Chondrocyte (in vitro differentiated cells): Measurements from ENCODE around the gene KCNA2. TPM values are rescaled to one million over a fixed set of nuclear protein-coding genes. Genes with fewer than 3 reads are reported as not detected.

Experiments
- DNase-seq: peaks from one replicate; pipeline ENCODE4 v3.0.0; 2021; ENCODE audit warnings: mixed read lengths, low spot score
- H3K27ac Mint-ChIP-seq: one replicate; pipeline ENCODE4 v1.8.0; 2021; ENCODE audit warnings: mild to moderate bottlenecking, moderate library complexity, mixed read lengths; ENCODE audit not compliant: unreplicated experiment
- H3K27me3 Mint-ChIP-seq: 2 replicates; pipeline ENCODE4 v1.8.0; 2021; ENCODE audit warnings: low read depth, mixed read lengths
- H3K36me3 Mint-ChIP-seq: 2 replicates; pipeline ENCODE4 v1.8.0; 2021; ENCODE audit warnings: low read depth, mixed read lengths
- H3K4me1 Mint-ChIP-seq: 2 replicates; pipeline ENCODE4 v1.8.0; 2021; ENCODE audit warnings: low read depth, mild to moderate bottlenecking, mixed read lengths
- H3K4me3 Mint-ChIP-seq: one replicate; pipeline ENCODE4 v1.8.0; 2021; ENCODE audit warnings: mild to moderate bottlenecking, moderate library complexity, mixed read lengths; ENCODE audit not compliant: unreplicated experiment
- H3K9me3 Mint-ChIP-seq: 2 replicates; pipeline ENCODE4 v1.8.0; 2021; ENCODE audit warnings: low read depth, mixed read lengths
- CTCF ChIP-seq: fragments of 200-600 bp; sonication (generic); IDR thresholded peaks from 2 replicates; pipeline ENCODE4 v1.5.0; 2021; ENCODE audit warnings: antibody characterized with exemption, mild to moderate bottlenecking, moderate library complexity
- total RNA-seq: library from RNA; stranded (reverse); gene quantifications from 3 replicates; pipeline ENCODE4 v1.2.1, GENCODE V29; 2021

The KCNA2 gene
- total RNA-seq, 1 donor from 2014 or later, result 0.17 TPM

- H3K27me3 Mint-ChIP-seq, result peaks cover 51% of the 10 kb centered on the region
These were observed 44.6 kb downstream of the KCNA2 start for GRCh38 chr1:110561596-110561995.

DNA sequence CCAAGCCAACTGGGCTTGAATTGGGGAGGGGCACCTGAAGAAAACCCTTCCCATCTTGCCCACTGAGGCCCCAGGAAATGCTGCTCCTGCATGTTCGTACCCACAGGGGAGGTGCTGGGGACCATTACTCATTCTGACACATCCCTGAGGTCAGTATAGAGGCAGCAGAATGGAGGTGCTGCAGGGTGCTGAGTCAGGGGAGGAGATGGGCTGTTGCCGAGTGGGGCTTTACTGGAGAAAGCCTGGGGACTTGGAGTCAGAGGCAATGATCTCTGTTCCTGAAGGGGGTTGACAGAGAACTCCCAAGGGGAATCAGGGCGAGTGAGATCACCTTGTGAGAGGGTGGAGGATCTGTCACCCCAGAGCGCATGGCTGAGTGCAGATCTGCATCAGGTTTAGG is 47.0 kb downstream of the KCNA2 start:
- no peak for DNase-seq

More at GRCh38 chr1:110561596-110561995, 44.6 kb downstream of the KCNA2 start:
- H3K4me1 Mint-ChIP-seq, result no peaks in the 10 kb centered on the region
- no peaks in the 10 kb centered on the region for H3K9me3 Mint-ChIP-seq
- DNase-seq, result no peak
- no peak for TF ChIP-seq CTCF
- H3K27ac Mint-ChIP-seq, result no peak overlapping the region
- no peaks in the 10 kb centered on the region for H3K36me3 Mint-ChIP-seq
- H3K4me3 Mint-ChIP-seq, result no peak overlapping the region

DNA sequence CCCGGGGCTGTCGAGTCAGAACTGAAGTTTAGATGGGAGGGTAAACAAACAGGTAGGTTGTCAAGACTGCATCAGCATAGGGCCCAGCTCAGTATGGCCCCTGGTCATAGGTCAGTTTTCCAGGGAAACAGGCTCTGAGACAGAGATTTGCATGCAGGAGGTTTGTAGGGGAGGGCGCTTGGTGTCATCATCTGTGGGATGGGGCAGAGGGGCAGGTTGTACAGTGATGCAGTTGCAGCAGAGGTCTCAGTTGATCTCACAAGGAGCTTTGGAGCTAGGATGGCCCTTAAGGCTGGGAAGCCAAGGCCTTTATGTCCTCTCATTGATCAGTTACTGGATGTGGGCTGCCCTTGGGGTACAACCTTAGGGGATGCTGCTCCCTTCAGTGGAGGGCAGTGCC is 48.7 kb downstream of the KCNA2 start:
- H3K27me3 Mint-ChIP-seq, result peaks cover 50% of the 10 kb centered on the region

More for the DNA sequence above, 47.0 kb downstream of the KCNA2 start:
- Mint-ChIP-seq H3K27me3 (peaks cover 47% of the 10 kb centered on the region), H3K27ac (no peak overlapping the region), H3K36me3 (no peaks in the 10 kb centered on the region), H3K4me1 (no peaks in the 10 kb centered on the region), H3K9me3 (no peaks in the 10 kb centered on the region), H3K4me3 (no peak overlapping the region)
- no peak for TF ChIP-seq CTCF

GRCh38 chr1:110556471-110556807 is 49.7 kb downstream of the KCNA2 start:
- no peak for DNase-seq
- Mint-ChIP-seq H3K4me3 (no peak overlapping the region), H3K4me1 (no peaks in the 10 kb centered on the region), H3K27ac (no peak overlapping the region), H3K9me3 (no peaks in the 10 kb centered on the region), H3K36me3 (no peaks in the 10 kb centered on the region), H3K27me3 (peaks cover 53% of the 10 kb centered on the region)
- no peak for TF ChIP-seq CTCF

More for the DNA sequence above, 48.7 kb downstream of the KCNA2 start:
- no peaks in the 10 kb centered on the region for H3K4me1 Mint-ChIP-seq
- H3K4me3 Mint-ChIP-seq, result no peak overlapping the region
- TF ChIP-seq CTCF, result no peak
- H3K27ac Mint-ChIP-seq, result no peak overlapping the region
- H3K36me3 Mint-ChIP-seq, result no peaks in the 10 kb centered on the region
- no peak for DNase-seq
- H3K9me3 Mint-ChIP-seq, result no peaks in the 10 kb centered on the region

- DNase-seq, result no peak
- Mint-ChIP-seq H3K9me3 (no peaks in the 10 kb centered on the region), H3K4me3 (no peak overlapping the region), H3K4me1 (no peaks in the 10 kb centered on the region), H3K36me3 (no peaks in the 10 kb centered on the region), H3K27ac (no peak overlapping the region), H3K27me3 (peaks cover 56% of the 10 kb centered on the region)
- no peak for TF ChIP-seq CTCF
These were observed 50.2 kb downstream of the KCNA2 start for GRCh38 chr1:110555807-110556470.
